Uterus (tissue), 4 donors: ENCODE measurements around the gene OSCP1. TPM values are rescaled to one million over a fixed set of nuclear protein-coding genes. Genes with fewer than 3 reads are reported as not detected.

Experiments used
- DNase-seq, 2 donors: peaks; one replicate each; pipeline ENCODE4 v3.0.0-alpha.2; 2019 to 2020
- H3K27ac ChIP-seq, 2 donors: fragments of 200-600 bp; sonication (generic); 1 replicate in 1 of 2; 2 replicates in 1 of 2; pipeline ENCODE4 v1.5.1; 2016 to 2018
- H3K27me3 ChIP-seq, 2 donors: fragments of 200-600 bp; sonication (generic); one replicate each; pipeline ENCODE4 v1.5.1; 2018 to 2019; ENCODE audit warnings: control low read depth in 1 of 2
- H3K36me3 ChIP-seq, 2 donors: fragments of 200-600 bp; sonication (generic); one replicate each; pipeline ENCODE4 v1.5.1; 2019; ENCODE audit warnings: control low read depth in 1 of 2
- H3K4me1 ChIP-seq, 2 donors: fragments of 200-600 bp; sonication (generic); one replicate each; pipeline ENCODE4 v1.5.1; 2018 to 2019; ENCODE audit warnings: control low read depth in 1 of 2
- H3K4me3 ChIP-seq, 2 donors: fragments of 200-600 bp; sonication (generic); 1 replicate in 1 of 2; 2 replicates in 1 of 2; pipeline ENCODE4 v1.5.1; 2018 to 2019; ENCODE audit warnings: mild to moderate bottlenecking in 1 of 2
- H3K9me3 ChIP-seq, 2 donors: fragments of 200-600 bp; sonication (generic); one replicate each; pipeline ENCODE4 v1.5.1; 2019; ENCODE audit warnings: control low read depth in 1 of 2
- CTCF ChIP-seq, 4 experiments: fragments of 200-600 bp in 2 of 4; fragments of 450-650 bp in 2 of 4; sonication (generic) in 2 of 4; IDR thresholded peaks; one replicate each; pipeline ENCODE4 v1.5.1; 2016 to 2019; ENCODE audit warnings: antibody characterized with exemption in 4 of 4, mild to moderate bottlenecking in 2 of 4, moderate library complexity in 1 of 4
- POLR2A ChIP-seq, 2 donors: fragments of 450-650 bp; IDR thresholded peaks; one replicate each; pipeline ENCODE4 v1.6.1; 2016; ENCODE audit warnings: antibody characterized with exemption in 2 of 2, mild to moderate bottlenecking in 1 of 2, moderate library complexity in 1 of 2
- intact Hi-C: fragments of 100-400 bp; cut with DNase I; formaldehyde crosslinking; loops from one replicate; pipeline ENCODE4 v1.15.1; 2023; ENCODE audit warnings: low total_unique reads
- total RNA-seq, 4 donors: library from RNA; depleted of rRNA in 3 of 4; stranded (reverse); fragments of >200 nt in 3 of 4; gene quantifications; one replicate each; pipeline versions ENCODE4 v1.1.0 to v1.2.4, GENCODE V29; 2014 to 2023
- donor health status: DM: yes; HTN: yes; CAD: no.

Gene OSCP1
- total RNA-seq, 4 donors from 2014 or later = 2.4 to 22.4 (median 12.0) TPM

DNA sequence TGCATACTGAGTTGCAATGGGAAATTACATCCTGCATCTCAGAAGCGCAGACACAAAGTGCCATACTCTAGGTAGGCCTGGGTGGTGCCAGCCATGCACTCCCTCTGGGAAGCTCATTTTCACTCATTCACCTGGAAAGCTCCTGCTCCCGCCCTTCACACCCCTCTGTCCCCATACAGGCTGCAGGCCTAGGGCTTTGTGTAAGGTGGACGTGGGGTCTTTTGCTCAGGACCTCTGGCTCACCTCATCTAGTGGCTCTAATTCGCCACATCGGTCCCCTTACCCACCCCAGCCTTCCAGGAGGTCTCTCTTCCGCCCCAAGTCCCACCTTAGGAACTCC, 13.2 kb upstream of the OSCP1 start:
- no peak for DNase-seq
- Histone ChIP-seq H3K4me1 (peaks cover 0 to 3% of the 10 kb centered on the region in 2 donors), H3K9me3 (no peaks in the 10 kb centered on the region), H3K27me3 (no peaks in the 10 kb centered on the region), H3K4me3 (peak overlapping the region; percentile 83 to 91), H3K27ac (peak overlapping the region; percentile 92 to 94), H3K36me3 (no peaks in the 10 kb centered on the region)
- TF ChIP-seq POLR2A (IDR thresholded peaks at IDR 0.05) (no peak), CTCF (IDR thresholded peaks at IDR 0.05) (no peak)
- intact Hi-C loops = no loop called here

GRCh38 chr1:36458910-36459309, 8.7 kb upstream of the OSCP1 start:
- Histone ChIP-seq H3K27ac (no peak overlapping the region), H3K9me3 (no peaks in the 10 kb centered on the region), H3K36me3 (no peaks in the 10 kb centered on the region), H3K27me3 (no peaks in the 10 kb centered on the region), H3K4me1 (peaks cover 0 to 3% of the 10 kb centered on the region in 2 donors), H3K4me3 (no peak overlapping the region)
- intact Hi-C loops = no loop called here
- TF ChIP-seq POLR2A (IDR thresholded peaks at IDR 0.05) = no peak
- no peak for TF ChIP-seq CTCF (IDR thresholded peaks at IDR 0.05)
- no peak for DNase-seq

GRCh38 chr1:36457691-36458090, 7.4 kb upstream of the OSCP1 start:
- intact Hi-C loops = no loop called here
- no peaks in the 10 kb centered on the region for H3K4me1 ChIP-seq
- no peaks in the 10 kb centered on the region for H3K27me3 ChIP-seq
- no peak overlapping the region for H3K27ac ChIP-seq
- no peak overlapping the region for H3K4me3 ChIP-seq
- no peaks in the 10 kb centered on the region for H3K36me3 ChIP-seq
- H3K9me3 ChIP-seq = no peaks in the 10 kb centered on the region
- no peak for DNase-seq
- TF ChIP-seq POLR2A (IDR thresholded peaks at IDR 0.05) (no peak), CTCF (IDR thresholded peaks at IDR 0.05) (no peak)

- TF ChIP-seq POLR2A (IDR thresholded peaks at IDR 0.05) (no peak), CTCF (IDR thresholded peaks at IDR 0.05) (no peak)
- intact Hi-C loops = no loop called here
- Histone ChIP-seq H3K4me3 (no peak overlapping the region), H3K9me3 (no peaks in the 10 kb centered on the region), H3K36me3 (no peaks in the 10 kb centered on the region), H3K27ac (no peak overlapping the region), H3K4me1 (no peaks in the 10 kb centered on the region), H3K27me3 (no peaks in the 10 kb centered on the region)
- no peak for DNase-seq
Measured at GRCh38 chr1:36456391-36456928, 6.2 kb upstream of the OSCP1 start.

DNA sequence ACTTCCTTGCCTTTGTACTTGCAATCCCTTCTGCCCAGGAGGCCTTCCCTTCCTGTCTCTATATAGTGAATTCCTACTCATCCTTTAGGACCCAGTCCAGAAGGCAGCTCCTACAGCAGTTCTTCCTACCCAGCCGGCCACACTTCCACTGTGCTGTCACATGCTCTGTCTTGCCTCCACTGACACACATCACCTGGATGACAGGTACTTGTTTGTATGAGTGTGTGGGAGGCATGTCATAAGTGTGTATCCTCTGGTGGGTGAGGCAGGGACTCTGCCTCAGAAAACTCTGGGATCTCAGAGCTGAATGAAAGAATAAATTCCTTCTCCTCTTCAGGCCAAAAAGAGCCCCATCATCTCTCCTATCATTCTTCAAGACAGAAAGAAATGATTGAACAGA, 5.1 kb upstream of the OSCP1 start:
- H3K4me3 ChIP-seq = no peak overlapping the region
- H3K9me3 ChIP-seq = no peaks in the 10 kb centered on the region
- no peak for DNase-seq
- intact Hi-C loops = no loop called here
- TF ChIP-seq POLR2A (IDR thresholded peaks at IDR 0.05) (no peak), CTCF (IDR thresholded peaks at IDR 0.05) (no peak)
- no peaks in the 10 kb centered on the region for H3K36me3 ChIP-seq
- no peaks in the 10 kb centered on the region for H3K4me1 ChIP-seq
- no peaks in the 10 kb centered on the region for H3K27me3 ChIP-seq
- H3K27ac ChIP-seq = no peak overlapping the region
